CD4-positive, alpha-beta T cell treated with Interferon gamma for 1 hour (primary cell): ENCODE results near the gene HOXD3.

ENCODE experiments used
- DNase-seq: peaks from one replicate; pipeline ENCODE4 v3.0.0-alpha.2; 2020

Gene HOXD3

GRCh38 chr2:176184749-176185148, 27.6 kb downstream of the HOXD3 start:
- no peak for DNase-seq

- no peak for DNase-seq
These were observed 28.9 kb downstream of the HOXD3 start for GRCh38 chr2:176186024-176186423.

GRCh38 chr2:176187200-176187898, 30.2 kb downstream of the HOXD3 start:
- no peak for DNase-seq

GRCh38 chr2:176187899-176188773, 31.0 kb downstream of the HOXD3 start, which contains the start of gene HOXD1:
Gene HOXD1, plus strand, starts transcription at chr2:176188668. Its CDS starts 134 bp downstream, at chr2:176188802.
- DNase-seq: no peak

GRCh38 chr2:176188774-176189680, 31.9 kb downstream of the HOXD3 start:
- DNase-seq: no peak

GRCh38 chr2:176189681-176190641, 32.9 kb downstream of the HOXD3 start:
- no peak for DNase-seq

- DNase-seq: no peak
These were observed 35.2 kb downstream of the HOXD3 start for GRCh38 chr2:176192351-176192750.

- no peak for DNase-seq
These were observed 35.9 kb downstream of the HOXD3 start for GRCh38 chr2:176193048-176193447.

GRCh38 chr2:176199902-176200301, 42.8 kb downstream of the HOXD3 start:
- DNase-seq: no peak

- no peak for DNase-seq
These were observed 43.9 kb downstream of the HOXD3 start for GRCh38 chr2:176200971-176201370.

GRCh38 chr2:176202491-176202890, 45.4 kb downstream of the HOXD3 start:
- no peak for DNase-seq

GRCh38 chr2:176205126-176205525, 48.0 kb downstream of the HOXD3 start:
- DNase-seq: no peak

GRCh38 chr2:176206136-176206535, 49.0 kb downstream of the HOXD3 start:
- DNase-seq: no peak

- DNase-seq: no peak
These were observed 49.6 kb downstream of the HOXD3 start for GRCh38 chr2:176206682-176207081.

- no peak for DNase-seq
These were observed 54.0 kb downstream of the HOXD3 start for GRCh38 chr2:176211110-176211509.

GRCh38 chr2:176212276-176212675, 55.2 kb downstream of the HOXD3 start:
- DNase-seq: no peak

- DNase-seq: no peak
These were observed 56.3 kb downstream of the HOXD3 start for GRCh38 chr2:176213406-176213805.
